PFSK-1 (cell line): ENCODE measurements around the gene PREPL.

Experiments used
- FOXP2 ChIP-seq: optimal IDR thresholded peaks from 2 replicates; pipeline ENCODE3; 2011; ENCODE audit warnings: borderline replicate concordance, control low read depth, inconsistent platforms; ENCODE audit not compliant: insufficient read depth; ENCODE audit errors: extremely low read length, extremely low read depth
- POLR2AphosphoS5 ChIP-seq: IDR thresholded peaks from 2 replicates; pipeline ENCODE4 v1.6.1; 2012; ENCODE audit warnings: low read depth, mild to moderate bottlenecking, control low read depth, low read length, moderate library complexity
- SIN3A ChIP-seq: IDR thresholded peaks from 2 replicates; pipeline ENCODE4 v1.6.1; 2012; ENCODE audit warnings: mild to moderate bottlenecking, low read length, moderate library complexity, borderline replicate concordance; ENCODE audit not compliant: insufficient read depth
- TAF1 ChIP-seq: IDR thresholded peaks from 2 replicates; pipeline ENCODE4 v1.6.1; 2012; ENCODE audit warnings: low read length, control low read depth, borderline replicate concordance; ENCODE audit not compliant: insufficient read depth
- TF ChIP-seq, protein P1 (sequence below), 2 experiments: IDR thresholded peaks; 2 replicates each; pipeline versions ENCODE4 v1.6.1 to v1.8.0; 2011 to 2012; ENCODE audit warnings: low read depth in 2 of 2, low read length in 2 of 2, control low read depth in 1 of 2, inconsistent platforms in 1 of 2, mild to moderate bottlenecking in 1 of 2, moderate library complexity in 1 of 2; ENCODE audit not compliant: insufficient read depth in 1 of 2

PREPL gene

GRCh38 chr2:44285174-44285573, 76.1 kb downstream of the PREPL start:
- TF ChIP-seq POLR2AphosphoS5 (no peak), FOXP2 (no peak), TAF1 (no peak), SIN3A (no peak)

- TF ChIP-seq FOXP2 (no peak), POLR2AphosphoS5 (no peak), TAF1 (no peak), SIN3A (no peak)
- TF ChIP-seq, protein P1, sequence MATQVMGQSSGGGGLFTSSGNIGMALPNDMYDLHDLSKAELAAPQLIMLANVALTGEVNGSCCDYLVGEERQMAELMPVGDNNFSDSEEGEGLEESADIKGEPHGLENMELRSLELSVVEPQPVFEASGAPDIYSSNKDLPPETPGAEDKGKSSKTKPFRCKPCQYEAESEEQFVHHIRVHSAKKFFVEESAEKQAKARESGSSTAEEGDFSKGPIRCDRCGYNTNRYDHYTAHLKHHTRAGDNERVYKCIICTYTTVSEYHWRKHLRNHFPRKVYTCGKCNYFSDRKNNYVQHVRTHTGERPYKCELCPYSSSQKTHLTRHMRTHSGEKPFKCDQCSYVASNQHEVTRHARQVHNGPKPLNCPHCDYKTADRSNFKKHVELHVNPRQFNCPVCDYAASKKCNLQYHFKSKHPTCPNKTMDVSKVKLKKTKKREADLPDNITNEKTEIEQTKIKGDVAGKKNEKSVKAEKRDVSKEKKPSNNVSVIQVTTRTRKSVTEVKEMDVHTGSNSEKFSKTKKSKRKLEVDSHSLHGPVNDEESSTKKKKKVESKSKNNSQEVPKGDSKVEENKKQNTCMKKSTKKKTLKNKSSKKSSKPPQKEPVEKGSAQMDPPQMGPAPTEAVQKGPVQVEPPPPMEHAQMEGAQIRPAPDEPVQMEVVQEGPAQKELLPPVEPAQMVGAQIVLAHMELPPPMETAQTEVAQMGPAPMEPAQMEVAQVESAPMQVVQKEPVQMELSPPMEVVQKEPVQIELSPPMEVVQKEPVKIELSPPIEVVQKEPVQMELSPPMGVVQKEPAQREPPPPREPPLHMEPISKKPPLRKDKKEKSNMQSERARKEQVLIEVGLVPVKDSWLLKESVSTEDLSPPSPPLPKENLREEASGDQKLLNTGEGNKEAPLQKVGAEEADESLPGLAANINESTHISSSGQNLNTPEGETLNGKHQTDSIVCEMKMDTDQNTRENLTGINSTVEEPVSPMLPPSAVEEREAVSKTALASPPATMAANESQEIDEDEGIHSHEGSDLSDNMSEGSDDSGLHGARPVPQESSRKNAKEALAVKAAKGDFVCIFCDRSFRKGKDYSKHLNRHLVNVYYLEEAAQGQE (IDR thresholded peaks at IDR 0.05; ENCODE audit: insufficient read depth in 1 of 2, low read depth in 2 of 2, low read length in 2 of 2) = no peak
These were observed 78.1 kb downstream of the PREPL start for GRCh38 chr2:44283116-44283666.

- no peak for TF ChIP-seq POLR2AphosphoS5
- TF ChIP-seq, protein P1 (IDR thresholded peaks at IDR 0.05; ENCODE audit: insufficient read depth in 1 of 2, low read depth in 2 of 2, low read length in 2 of 2) = no peak
- TF ChIP-seq FOXP2 = no peak
- TF ChIP-seq TAF1 = no peak
- no peak for TF ChIP-seq SIN3A
These were observed 80.4 kb downstream of the PREPL start for GRCh38 chr2:44280869-44281268.

DNA sequence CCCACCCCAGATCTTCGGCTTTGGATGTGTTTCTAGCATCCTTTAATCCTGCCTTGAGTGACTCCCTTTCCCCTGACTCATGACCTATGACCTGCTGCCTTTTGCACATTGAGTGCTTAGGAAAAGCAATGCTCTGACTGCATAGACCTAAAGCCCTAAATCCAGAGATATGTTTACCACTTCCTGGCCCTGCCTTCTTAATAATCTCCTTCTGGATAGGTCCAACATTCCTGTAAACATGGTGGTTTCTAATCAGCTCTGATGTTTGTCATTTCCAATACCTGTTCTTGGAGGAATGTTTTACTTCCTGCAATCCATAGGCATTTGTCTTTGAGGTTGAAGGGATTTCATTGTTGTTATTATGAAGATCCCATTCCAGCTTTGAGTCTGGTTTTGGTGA, 83.8 kb downstream of the PREPL start:
- TF ChIP-seq POLR2AphosphoS5 (no peak), SIN3A (no peak), FOXP2 (no peak), TAF1 (no peak)
- TF ChIP-seq, protein P1 (IDR thresholded peaks at IDR 0.05; ENCODE audit: insufficient read depth in 1 of 2, low read depth in 2 of 2, low read length in 2 of 2) = no peak

GRCh38 chr2:44275927-44276303, 85.4 kb downstream of the PREPL start:
- TF ChIP-seq SIN3A (no peak), TAF1 (no peak), FOXP2 (no peak), POLR2AphosphoS5 (no peak)
- TF ChIP-seq, protein P1 (IDR thresholded peaks at IDR 0.05; ENCODE audit: insufficient read depth in 1 of 2, low read depth in 2 of 2, low read length in 2 of 2) = no peak
